Skeletal muscle tissue (tissue), 4 donors: ENCODE measurements around the gene USB1. TPM values are rescaled to one million over a fixed set of nuclear protein-coding genes. Genes with fewer than 3 reads are reported as not detected.

Source experiments
- H3K27ac ChIP-seq: one replicate; pipeline ENCODE4 v1.7.0; 2013; ENCODE audit warnings: mild to moderate bottlenecking, low read depth, low read length, inconsistent platforms
- H3K27me3 ChIP-seq, 3 donors: one replicate each; pipeline ENCODE4 v1.7.0; 2013; ENCODE audit warnings: low read length in 3 of 3; ENCODE audit not compliant: control insufficient read depth in 3 of 3, insufficient read depth in 3 of 3
- H3K36me3 ChIP-seq, 3 donors: one replicate each; pipeline ENCODE4 v1.7.0; 2013; ENCODE audit warnings: low read length in 3 of 3; ENCODE audit not compliant: control insufficient read depth in 3 of 3, insufficient read depth in 3 of 3
- H3K4me1 ChIP-seq, 3 donors: one replicate each; pipeline ENCODE4 v1.7.0; 2013; ENCODE audit warnings: low read length in 3 of 3, mild to moderate bottlenecking in 3 of 3; ENCODE audit not compliant: control insufficient read depth in 3 of 3, insufficient read depth in 3 of 3
- H3K4me3 ChIP-seq, 3 donors: one replicate each; pipeline ENCODE4 v1.7.0; 2013; ENCODE audit warnings: low read length in 3 of 3
- H3K9ac ChIP-seq, 3 donors: one replicate each; pipeline ENCODE4 v1.7.0; 2013; ENCODE audit warnings: low read length in 3 of 3, mild to moderate bottlenecking in 3 of 3, moderate library complexity in 2 of 3, low read depth in 1 of 3
- H3K9me3 ChIP-seq, 3 donors: one replicate each; pipeline ENCODE4 v1.7.0; 2013; ENCODE audit warnings: low read length in 3 of 3; ENCODE audit not compliant: control insufficient read depth in 3 of 3
- total RNA-seq: library from RNA; depleted of rRNA; stranded (reverse); fragments of >200 nt; gene quantifications from one replicate; pipeline ENCODE4 v1.2.3, GENCODE V29; 2014
- donor health status: Osteomylitis.

USB1 gene
- total RNA-seq, 1 donor from 2014 or later: 2.1 TPM

- Histone ChIP-seq H3K27ac (no peak overlapping the region), H3K36me3 (peaks cover 20 to 24% (median 22%) of the 10 kb centered on the region in 3 donors), H3K4me1 (no peaks in the 10 kb centered on the region), H3K4me3 (no peak overlapping the region), H3K9me3 (no peaks in the 10 kb centered on the region), H3K9ac (no peak overlapping the region), H3K27me3 (no peaks in the 10 kb centered on the region)
These were observed 11.3 kb downstream of the USB1 start for GRCh38 chr16:58012481-58012880.

DNA sequence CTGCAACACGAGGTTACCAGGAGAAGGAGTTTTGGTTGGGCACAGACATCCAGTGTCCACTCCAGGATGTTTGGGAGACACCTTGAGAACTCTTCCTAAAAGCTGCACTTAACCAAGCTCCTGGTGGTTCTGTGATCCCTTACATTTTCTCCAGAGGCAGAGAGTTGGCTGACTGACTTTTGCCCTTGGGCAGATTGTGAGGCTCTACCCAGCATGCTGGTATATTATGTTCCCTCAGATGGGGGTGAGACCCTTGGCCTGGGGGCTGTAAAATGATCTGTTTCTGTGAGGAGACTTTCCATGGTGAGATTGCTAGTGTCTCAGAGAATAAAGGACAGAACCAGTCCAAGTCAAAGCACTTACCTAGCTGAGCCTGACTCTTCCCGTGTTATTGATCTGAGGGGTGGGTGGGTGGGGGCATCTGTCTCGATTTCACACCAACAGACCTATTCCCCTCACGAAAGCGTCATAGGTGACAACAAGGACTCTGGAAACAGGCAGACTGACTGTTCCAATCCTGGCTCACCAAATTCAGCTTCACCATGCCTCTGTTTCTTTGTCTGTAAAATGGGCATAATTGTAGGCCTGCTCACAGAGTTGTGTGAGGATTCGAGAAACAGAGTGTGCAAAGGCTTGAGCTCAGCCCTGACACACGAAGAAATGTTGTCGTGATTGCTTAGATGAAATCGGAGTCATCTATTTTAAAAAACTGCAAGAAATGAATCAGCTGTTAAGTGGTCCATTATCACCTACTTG lies 12.2 kb downstream of the USB1 start:
- Histone ChIP-seq H3K4me1 (no peaks in the 10 kb centered on the region), H3K36me3 (peaks cover 20 to 27% (median 22%) of the 10 kb centered on the region in 3 donors), H3K4me3 (no peak overlapping the region), H3K9me3 (no peaks in the 10 kb centered on the region), H3K9ac (no peak overlapping the region), H3K27ac (no peak overlapping the region), H3K27me3 (no peaks in the 10 kb centered on the region)

GRCh38 chr16:58016840-58017446 lies 15.7 kb downstream of the USB1 start:
- H3K4me3 ChIP-seq: no peak overlapping the region
- H3K9ac ChIP-seq: no peak overlapping the region
- H3K9me3 ChIP-seq: no peaks in the 10 kb centered on the region
- peaks cover 0 to 3% (median 0%) of the 10 kb centered on the region in 3 donors for H3K4me1 ChIP-seq
- no peak overlapping the region for H3K27ac ChIP-seq
- H3K27me3 ChIP-seq: no peaks in the 10 kb centered on the region
- H3K36me3 ChIP-seq: peaks cover 11 to 27% (median 22%) of the 10 kb centered on the region in 3 donors

- Histone ChIP-seq H3K4me1 (peaks cover 8 to 15% (median 10%) of the 10 kb centered on the region in 3 donors), H3K4me3 (no peak overlapping the region), H3K27ac (no peak overlapping the region), H3K27me3 (no peaks in the 10 kb centered on the region), H3K36me3 (peaks cover 7 to 18% (median 15%) of the 10 kb centered on the region in 3 donors), H3K9ac (no peak overlapping the region), H3K9me3 (no peaks in the 10 kb centered on the region)
These were observed 17.6 kb downstream of the USB1 start for GRCh38 chr16:58018803-58019202.

DNA sequence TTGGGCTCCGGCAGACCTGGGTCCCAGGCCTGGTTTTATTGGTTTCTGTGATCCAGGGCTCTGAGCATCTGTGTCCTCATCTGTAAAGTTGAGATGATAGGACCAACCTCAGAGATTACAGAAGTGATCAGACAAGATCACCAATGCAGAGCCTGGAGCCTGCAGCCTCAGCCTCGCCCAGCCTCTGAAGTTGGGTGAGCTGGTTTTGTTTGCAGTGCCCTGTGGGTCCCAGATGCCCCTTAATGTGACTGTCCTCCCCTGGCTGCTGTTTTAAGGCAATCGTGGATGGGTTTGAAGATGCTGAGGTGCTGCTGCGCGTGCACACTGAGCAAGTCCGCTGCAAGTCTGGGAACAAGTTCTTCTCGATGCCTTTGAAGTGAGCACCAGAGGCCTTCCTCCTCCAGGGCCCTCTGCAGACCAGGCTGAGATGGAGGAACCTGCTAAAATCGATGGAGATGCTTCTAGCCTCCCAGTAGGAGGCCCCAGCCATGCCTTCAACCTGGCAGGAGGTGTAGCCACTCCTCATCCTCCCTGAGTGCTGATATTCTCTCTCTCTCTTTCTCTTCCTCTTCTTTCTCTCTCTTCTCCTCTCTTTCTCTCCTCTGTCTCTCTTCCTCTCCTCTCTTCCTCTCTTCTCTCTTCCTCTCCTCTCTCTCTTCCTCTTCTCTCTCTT lies 18.8 kb downstream of the USB1 start:
- no peaks in the 10 kb centered on the region for H3K9me3 ChIP-seq
- H3K4me3 ChIP-seq: no peak overlapping the region
- no peaks in the 10 kb centered on the region for H3K27me3 ChIP-seq
- peaks cover 17 to 22% (median 17%) of the 10 kb centered on the region in 3 donors for H3K4me1 ChIP-seq
- peaks cover 7 to 18% (median 15%) of the 10 kb centered on the region in 3 donors for H3K36me3 ChIP-seq
- H3K9ac ChIP-seq: no peak overlapping the region
- no peak overlapping the region for H3K27ac ChIP-seq

DNA sequence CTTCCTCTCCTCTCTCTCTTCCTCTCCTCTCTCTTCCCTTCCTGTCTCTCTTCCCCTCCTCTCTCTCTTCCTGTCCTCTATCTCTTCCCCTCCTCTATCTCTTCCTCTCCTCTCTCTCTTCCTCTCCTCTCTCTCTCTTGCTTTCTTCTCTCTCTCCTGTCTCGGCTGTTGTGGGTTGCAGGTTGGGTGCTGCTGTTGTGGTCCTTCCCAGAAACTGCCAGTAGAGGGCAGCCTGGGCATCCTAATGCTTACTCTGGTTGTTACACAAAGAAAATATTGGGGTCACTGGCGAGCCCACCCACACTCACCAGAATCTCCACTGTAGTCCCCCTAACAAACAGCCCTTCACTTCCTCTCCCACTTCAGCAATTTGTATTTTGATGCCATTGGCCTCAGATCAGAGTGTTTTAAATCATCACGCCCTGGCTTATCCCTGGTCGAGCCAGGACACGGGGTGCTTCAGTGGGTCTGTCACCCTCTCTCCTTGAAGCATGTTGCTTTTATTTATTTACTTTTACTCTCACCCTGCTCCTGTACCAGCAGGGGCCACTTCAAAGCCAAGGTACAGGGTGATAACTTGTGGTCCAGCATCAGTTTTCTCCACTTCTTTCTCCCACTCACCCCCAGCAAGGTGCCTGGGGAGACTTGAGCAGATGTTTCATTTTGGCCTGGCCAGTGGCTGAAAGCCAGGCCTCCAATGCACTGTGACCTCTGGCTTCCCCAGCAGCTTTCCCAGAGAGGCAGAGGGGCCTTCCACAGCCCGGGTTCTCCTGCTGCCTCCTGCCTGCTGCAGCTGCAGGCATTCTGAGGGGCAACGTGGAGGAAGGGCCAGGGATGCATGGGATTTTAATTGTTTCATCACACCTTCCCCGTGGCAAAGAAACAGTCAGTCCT lies 19.7 kb downstream of the USB1 start:
- Histone ChIP-seq H3K36me3 (peaks cover 7 to 15% (median 13%) of the 10 kb centered on the region in 3 donors), H3K27ac (no peak overlapping the region), H3K9me3 (no peaks in the 10 kb centered on the region), H3K4me1 (peaks cover 17 to 27% (median 21%) of the 10 kb centered on the region in 3 donors), H3K9ac (no peak overlapping the region), H3K4me3 (no peak overlapping the region), H3K27me3 (no peaks in the 10 kb centered on the region)

DNA sequence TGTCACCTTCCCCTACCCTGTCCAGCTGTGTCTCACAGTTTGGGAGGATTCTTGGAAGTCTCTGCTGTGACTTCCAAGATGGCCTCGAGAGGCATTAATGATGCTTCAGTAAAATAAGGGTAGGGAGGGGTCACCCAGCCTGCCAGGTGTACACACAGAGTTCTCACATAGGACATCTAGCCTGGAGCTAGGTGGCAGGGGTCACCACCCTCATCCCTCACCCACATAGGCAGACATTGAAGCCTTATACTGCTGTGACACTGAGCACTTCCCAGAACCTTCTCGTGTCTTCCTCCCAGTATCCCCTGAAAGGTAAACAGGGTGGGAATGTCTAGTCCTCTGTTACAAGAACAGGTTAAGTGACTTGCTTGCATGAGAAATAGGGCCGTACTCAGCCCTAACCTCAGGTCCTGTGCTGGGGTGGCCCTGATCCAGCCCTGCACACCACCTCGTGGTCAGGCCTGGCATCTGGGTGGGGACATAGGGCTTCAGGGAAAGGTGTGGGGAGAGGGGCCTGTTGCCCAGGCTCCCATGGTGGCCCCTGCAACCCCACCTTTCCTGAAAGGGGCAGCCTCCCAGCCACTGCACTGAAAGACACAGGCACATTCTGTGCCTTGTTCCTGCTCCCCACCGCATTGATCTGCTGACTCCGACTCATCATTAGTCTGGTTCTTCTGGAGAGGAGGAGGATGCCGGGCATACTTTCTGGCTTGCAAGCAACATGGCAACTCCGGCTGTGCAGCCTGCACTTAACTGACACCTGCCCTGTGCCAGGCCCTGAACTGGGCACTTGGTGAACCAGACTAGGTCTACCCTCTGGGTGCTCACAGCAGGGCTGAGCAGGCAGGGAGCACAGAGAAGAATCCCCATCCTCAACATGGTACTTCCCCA lies 20.7 kb downstream of the USB1 start:
- Histone ChIP-seq H3K4me3 (no peak overlapping the region), H3K27me3 (no peaks in the 10 kb centered on the region), H3K27ac (no peak overlapping the region), H3K36me3 (peaks cover 7 to 15% (median 13%) of the 10 kb centered on the region in 3 donors), H3K9me3 (no peaks in the 10 kb centered on the region), H3K9ac (no peak overlapping the region), H3K4me1 (peaks cover 21 to 35% (median 26%) of the 10 kb centered on the region in 3 donors)

GRCh38 chr16:58022601-58023371 lies 21.6 kb downstream of the USB1 start:
- H3K36me3 ChIP-seq: peaks cover 7 to 13% (median 8%) of the 10 kb centered on the region in 3 donors
- peaks cover 25 to 43% (median 33%) of the 10 kb centered on the region in 3 donors for H3K4me1 ChIP-seq
- H3K27ac ChIP-seq: no peak overlapping the region
- H3K9me3 ChIP-seq: no peaks in the 10 kb centered on the region
- no peak overlapping the region for H3K9ac ChIP-seq
- H3K4me3 ChIP-seq: no peak overlapping the region
- no peaks in the 10 kb centered on the region for H3K27me3 ChIP-seq
